DND-41 (cell line): Measurements from ENCODE around the gene OSBPL9.

ENCODE experiments used
- CTCF ChIP-seq: IDR thresholded peaks from 2 replicates; pipeline ENCODE4 v1.5.1; 2012; ENCODE audit warnings: borderline replicate concordance, low read length, moderate library complexity, mild to moderate bottlenecking; ENCODE audit not compliant: poor library complexity, severe bottlenecking; ENCODE audit errors: extremely low read depth
- EZH2 ChIP-seq: IDR thresholded peaks from 3 replicates; pipeline ENCODE4 v1.6.1; 2012; ENCODE audit warnings: borderline replicate concordance, low read depth, mild to moderate bottlenecking, moderate library complexity, low read length, inconsistent platforms; ENCODE audit not compliant: severe bottlenecking

- no peak for TF ChIP-seq CTCF
- no peak for TF ChIP-seq EZH2
Measured at GRCh38 chr1:51578383-51579109, 38.3 kb upstream of the OSBPL9 start.
